Measurements from ENCODE around the gene NCOA5. TPM values are rescaled to one million over a fixed set of nuclear protein-coding genes. Genes with fewer than 3 reads are reported as not detected.

The NCOA5 gene
- total RNA-seq, 1 donor from 2014 or later = 58.7 TPM

DNA sequence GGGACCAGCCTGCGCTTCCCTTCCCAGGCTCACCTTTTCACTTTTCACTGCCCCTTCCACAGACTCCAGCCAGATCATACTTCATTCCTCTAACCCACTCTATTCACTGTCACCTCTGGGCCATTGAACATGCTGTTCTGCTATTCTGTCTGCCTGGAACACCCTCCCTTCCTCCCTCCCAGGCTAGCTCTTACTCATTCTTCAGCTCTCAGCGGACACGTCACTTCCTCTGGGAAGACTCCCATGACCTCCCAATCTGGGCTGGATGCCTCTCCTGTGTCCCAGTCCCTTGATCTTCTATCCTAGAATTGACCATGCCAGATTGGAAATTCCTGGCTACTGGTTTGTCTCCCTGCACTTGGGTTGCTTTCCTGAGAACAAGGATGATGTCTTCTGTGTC is 55.7 kb downstream of the NCOA5 start:
- no peaks in the 10 kb centered on the region for H3K36me3 Mint-ChIP-seq (ENCODE audit: insufficient read depth)
- H3K9me3 Mint-ChIP-seq (ENCODE audit: low read depth) = no peaks in the 10 kb centered on the region
- peaks cover 80% of the 10 kb centered on the region for H3K27me3 Mint-ChIP-seq
- H3K4me3 Mint-ChIP-seq (ENCODE audit: low read depth) = no peak overlapping the region
- no peak for DNase-seq (ENCODE audit: low spot score, unreplicated experiment)
- no peak overlapping the region for H3K27ac Mint-ChIP-seq
- TF ChIP-seq, protein P1, sequence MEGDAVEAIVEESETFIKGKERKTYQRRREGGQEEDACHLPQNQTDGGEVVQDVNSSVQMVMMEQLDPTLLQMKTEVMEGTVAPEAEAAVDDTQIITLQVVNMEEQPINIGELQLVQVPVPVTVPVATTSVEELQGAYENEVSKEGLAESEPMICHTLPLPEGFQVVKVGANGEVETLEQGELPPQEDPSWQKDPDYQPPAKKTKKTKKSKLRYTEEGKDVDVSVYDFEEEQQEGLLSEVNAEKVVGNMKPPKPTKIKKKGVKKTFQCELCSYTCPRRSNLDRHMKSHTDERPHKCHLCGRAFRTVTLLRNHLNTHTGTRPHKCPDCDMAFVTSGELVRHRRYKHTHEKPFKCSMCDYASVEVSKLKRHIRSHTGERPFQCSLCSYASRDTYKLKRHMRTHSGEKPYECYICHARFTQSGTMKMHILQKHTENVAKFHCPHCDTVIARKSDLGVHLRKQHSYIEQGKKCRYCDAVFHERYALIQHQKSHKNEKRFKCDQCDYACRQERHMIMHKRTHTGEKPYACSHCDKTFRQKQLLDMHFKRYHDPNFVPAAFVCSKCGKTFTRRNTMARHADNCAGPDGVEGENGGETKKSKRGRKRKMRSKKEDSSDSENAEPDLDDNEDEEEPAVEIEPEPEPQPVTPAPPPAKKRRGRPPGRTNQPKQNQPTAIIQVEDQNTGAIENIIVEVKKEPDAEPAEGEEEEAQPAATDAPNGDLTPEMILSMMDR (IDR thresholded peaks at IDR 0.05; ENCODE audit: unreplicated experiment) = no peak
- H3K4me1 Mint-ChIP-seq (ENCODE audit: low read depth) = no peaks in the 10 kb centered on the region

DNA sequence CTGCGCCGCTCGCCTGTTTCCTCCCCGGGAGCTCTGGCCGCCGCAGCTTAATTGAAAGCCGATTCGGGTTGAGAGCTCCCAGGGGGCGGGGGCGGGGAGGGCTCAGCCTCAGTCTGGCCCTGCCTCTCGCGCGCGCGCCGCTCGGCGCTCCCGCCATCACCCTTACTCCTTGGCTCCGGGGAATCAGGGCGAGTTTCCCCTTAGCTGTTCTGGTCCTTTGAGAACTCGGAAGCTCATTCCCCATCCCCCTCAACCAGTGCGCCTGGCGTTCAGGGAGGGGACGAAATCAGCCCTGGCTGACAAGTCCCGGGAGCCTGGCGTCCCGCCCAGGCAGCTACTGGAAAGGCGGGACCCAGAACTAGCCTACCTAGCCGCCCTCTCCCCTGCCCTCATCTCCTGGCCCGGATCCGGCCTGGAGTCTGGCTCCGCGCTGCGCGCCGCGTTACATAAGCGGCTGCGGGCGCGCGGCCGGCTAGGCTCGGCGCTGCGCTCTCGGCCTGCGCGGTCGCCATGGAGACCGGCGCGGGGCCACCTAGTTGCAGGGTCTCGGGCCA is 58.0 kb downstream of the NCOA5 start:
- H3K27ac Mint-ChIP-seq = no peak overlapping the region
- DNase-seq (ENCODE audit: low spot score, unreplicated experiment) = no peak
- H3K9me3 Mint-ChIP-seq (ENCODE audit: low read depth) = no peaks in the 10 kb centered on the region
- peaks cover 82% of the 10 kb centered on the region for H3K27me3 Mint-ChIP-seq
- TF ChIP-seq, protein P1 (IDR thresholded peaks at IDR 0.05; ENCODE audit: unreplicated experiment) = no peak
- no peaks in the 10 kb centered on the region for H3K4me1 Mint-ChIP-seq (ENCODE audit: low read depth)
- H3K4me3 Mint-ChIP-seq (ENCODE audit: low read depth) = no peak overlapping the region
- no peaks in the 10 kb centered on the region for H3K36me3 Mint-ChIP-seq (ENCODE audit: insufficient read depth)

DNA sequence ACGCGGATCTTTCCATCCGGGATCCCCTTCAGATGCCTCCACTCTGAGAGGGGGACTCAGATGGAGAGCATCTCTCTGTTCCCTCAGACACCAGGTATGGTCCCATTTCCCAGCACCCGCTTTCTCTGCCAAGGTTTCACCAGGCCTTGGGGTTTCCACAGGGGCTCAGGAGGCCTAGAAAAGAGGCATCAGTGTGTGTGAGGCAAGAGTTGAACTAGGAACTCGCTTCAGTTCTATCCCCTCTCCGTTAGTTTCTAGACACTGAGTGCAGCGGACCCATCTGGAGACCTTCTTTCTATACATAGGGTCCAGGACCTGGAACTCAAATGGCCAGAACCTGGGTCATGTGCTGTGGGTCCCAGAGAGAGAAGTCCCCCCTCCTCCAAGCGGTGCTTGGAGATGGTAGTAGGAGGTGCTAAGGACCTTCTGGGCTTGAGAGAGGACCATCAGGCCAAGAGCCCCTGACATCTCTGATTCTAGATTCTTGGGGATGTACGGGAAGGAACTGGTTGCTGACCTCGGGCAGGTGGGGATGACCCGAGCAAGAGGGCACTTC is 58.7 kb downstream of the NCOA5 start:
- DNase-seq (ENCODE audit: low spot score, unreplicated experiment) = no peak
- H3K9me3 Mint-ChIP-seq (ENCODE audit: low read depth) = no peaks in the 10 kb centered on the region
- H3K36me3 Mint-ChIP-seq (ENCODE audit: insufficient read depth) = no peaks in the 10 kb centered on the region
- peaks cover 81% of the 10 kb centered on the region for H3K27me3 Mint-ChIP-seq
- no peak overlapping the region for H3K27ac Mint-ChIP-seq
- H3K4me1 Mint-ChIP-seq (ENCODE audit: low read depth) = no peaks in the 10 kb centered on the region
- H3K4me3 Mint-ChIP-seq (ENCODE audit: low read depth) = no peak overlapping the region
- TF ChIP-seq, protein P1 (IDR thresholded peaks at IDR 0.05; ENCODE audit: unreplicated experiment) = no peak

DNA sequence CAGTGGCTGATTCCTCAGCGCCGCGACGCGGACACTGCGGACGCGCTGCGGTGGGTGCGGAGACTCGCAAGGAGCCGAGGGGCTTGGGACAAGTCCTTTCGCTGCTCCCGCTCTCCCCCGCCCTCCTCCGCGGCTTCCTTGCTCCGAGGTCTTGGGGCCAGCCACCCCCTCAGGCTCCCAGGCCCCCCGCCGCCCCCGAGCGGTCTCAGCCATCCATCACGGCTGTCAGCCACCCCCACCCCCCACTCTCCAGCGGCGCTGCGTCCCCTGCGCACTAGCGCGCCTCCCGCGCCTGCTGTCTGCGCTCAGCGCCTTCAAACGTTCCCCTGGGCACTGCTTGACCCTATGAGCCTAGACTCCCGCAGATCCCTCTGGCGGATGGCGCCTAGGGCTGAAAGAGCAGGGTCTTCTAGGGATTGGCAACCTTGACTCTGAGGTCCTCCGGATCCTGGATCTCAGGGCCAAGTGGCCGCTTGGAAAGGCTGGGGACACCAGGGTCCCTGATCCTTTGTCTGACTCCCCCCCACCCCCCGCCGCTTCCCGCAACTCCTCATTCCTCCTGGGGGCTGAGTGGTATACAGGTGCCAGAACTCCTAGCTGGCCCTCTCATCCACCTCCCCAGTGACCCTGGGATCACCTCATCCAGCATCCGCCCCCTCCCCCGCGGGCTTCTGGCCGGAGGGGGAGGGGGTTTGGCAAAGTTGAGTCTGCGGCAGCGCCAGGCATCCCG is 59.3 kb downstream of the NCOA5 start:
- H3K4me3 Mint-ChIP-seq (ENCODE audit: low read depth) = no peak overlapping the region
- H3K9me3 Mint-ChIP-seq (ENCODE audit: low read depth) = no peaks in the 10 kb centered on the region
- DNase-seq (ENCODE audit: low spot score, unreplicated experiment) = no peak
- TF ChIP-seq, protein P1 (IDR thresholded peaks at IDR 0.05; ENCODE audit: unreplicated experiment) = no peak
- peaks cover 78% of the 10 kb centered on the region for H3K27me3 Mint-ChIP-seq
- H3K4me1 Mint-ChIP-seq (ENCODE audit: low read depth) = no peaks in the 10 kb centered on the region
- H3K36me3 Mint-ChIP-seq (ENCODE audit: insufficient read depth) = no peaks in the 10 kb centered on the region
- no peak overlapping the region for H3K27ac Mint-ChIP-seq

DNA sequence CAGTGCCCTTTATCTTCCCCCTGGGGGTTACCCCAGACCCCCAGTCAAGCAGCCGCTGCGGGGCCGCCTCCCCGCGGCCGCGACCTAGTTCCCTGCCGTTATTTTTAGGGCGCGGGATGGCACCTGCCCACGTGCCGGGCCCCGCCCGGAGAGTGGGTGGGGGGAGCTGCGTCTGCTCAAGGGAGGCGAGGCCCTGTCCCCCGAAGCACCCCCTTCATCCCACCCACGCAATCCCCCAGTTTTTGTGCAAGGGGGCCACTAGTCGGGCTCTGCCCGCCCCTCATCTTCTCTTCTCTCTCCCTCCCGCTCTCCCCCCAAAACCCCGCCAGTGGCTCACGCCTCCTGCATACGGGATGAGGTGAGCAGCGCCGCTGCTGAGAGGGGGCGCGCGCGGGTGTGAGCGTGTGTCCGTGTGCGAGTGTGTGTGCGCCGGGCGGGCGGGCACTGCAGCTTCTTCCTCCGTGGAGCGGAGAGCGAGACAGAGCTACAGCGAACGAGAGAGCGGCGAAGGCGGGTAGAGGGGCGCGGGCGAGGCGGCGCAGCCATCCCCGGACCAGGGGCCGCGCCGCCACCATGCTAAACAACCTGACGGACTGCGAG is 60.9 kb downstream of the NCOA5 start, which contains the start of gene SLC12A5:
Gene SLC12A5, plus strand, starts transcription at position 444 of the 600 bp plus-strand sequence. Its CDS starts 130 bp downstream, at position 574.
- Mint-ChIP-seq H3K9me3 (ENCODE audit: low read depth) (no peaks in the 10 kb centered on the region), H3K4me1 (ENCODE audit: low read depth) (no peaks in the 10 kb centered on the region), H3K36me3 (ENCODE audit: insufficient read depth) (no peaks in the 10 kb centered on the region), H3K27me3 (peaks cover 78% of the 10 kb centered on the region), H3K27ac (no peak within 1 kb of the TSS), H3K4me3 (ENCODE audit: low read depth) (peak within 1 kb of the TSS; percentile 31)
- TF ChIP-seq, protein P1 (IDR thresholded peaks at IDR 0.05; ENCODE audit: unreplicated experiment) = no peak
- DNase-seq (ENCODE audit: low spot score, unreplicated experiment) = no peak

All from progenitor cell of endocrine pancreas (in vitro differentiated cells).